ENCODE measurements around the gene CBX1.

The CBX1 gene

GRCh38 chr17:48101012-48101720, at the start of gene CBX1:
Gene CBX1, minus strand, starts transcription at chr17:48101478. Its CDS starts 24,474 bp downstream, at chr17:48077004.
- Histone ChIP-seq H3K9ac (ENCODE audit: low read depth, low read length) (peak within 1 kb of the TSS; percentile 92), H3K9me3 (ENCODE audit: insufficient read depth, low read depth, low read length) (no peaks in the 10 kb centered on the region), H3K27me3 (ENCODE audit: insufficient read depth, low read length) (no peaks in the 10 kb centered on the region; the same call in 1 of the 2 replicates), H3K4me1 (ENCODE audit: insufficient read depth, low read length) (no peaks in the 10 kb centered on the region; the same call in 1 of the 2 replicates), H3K36me3 (ENCODE audit: insufficient read depth, low read depth, low read length) (0 out of 2 replicates have a peak, but pooled peaks cover 5% of the 10 kb centered on the region), H3K4me3 (ENCODE audit: low read length) (peak within 1 kb of the TSS; percentile 78), H3K27ac (ENCODE audit: low read length) (no peak within 1 kb of the TSS)

- H3K4me3 ChIP-seq (ENCODE audit: low read length) = no peak overlapping the region
- no peak overlapping the region for H3K27ac ChIP-seq (ENCODE audit: low read length)
- H3K36me3 ChIP-seq (ENCODE audit: insufficient read depth, low read depth, low read length) = no peaks in the 10 kb centered on the region
- H3K4me1 ChIP-seq (ENCODE audit: insufficient read depth, low read length) = peaks cover 8% of the 10 kb centered on the region
- no peaks in the 10 kb centered on the region for H3K9me3 ChIP-seq (ENCODE audit: insufficient read depth, low read depth, low read length)
- H3K9ac ChIP-seq (ENCODE audit: low read depth, low read length) = no peak overlapping the region
- peaks cover 24% of the 10 kb centered on the region; the same call in 1 of the 2 replicates for H3K27me3 ChIP-seq (ENCODE audit: insufficient read depth, low read length)
These were observed 49.3 kb upstream of the CBX1 start for GRCh38 chr17:48150597-48151001.

GRCh38 chr17:48149787-48150463, 48.6 kb upstream of the CBX1 start:
- peaks cover 24% of the 10 kb centered on the region; the same call in 1 of the 2 replicates for H3K27me3 ChIP-seq (ENCODE audit: insufficient read depth, low read length)

GRCh38 chr17:48148854-48149786, 47.8 kb upstream of the CBX1 start:
- H3K9me3 ChIP-seq (ENCODE audit: insufficient read depth, low read depth, low read length) = no peaks in the 10 kb centered on the region
- peaks cover 8% of the 10 kb centered on the region for H3K4me1 ChIP-seq (ENCODE audit: insufficient read depth, low read length)
- H3K27ac ChIP-seq (ENCODE audit: low read length) = no peak overlapping the region
- no peak overlapping the region for H3K9ac ChIP-seq (ENCODE audit: low read depth, low read length)
- H3K27me3 ChIP-seq (ENCODE audit: insufficient read depth, low read length) = peaks cover 24% of the 10 kb centered on the region; the same call in 1 of the 2 replicates
- H3K4me3 ChIP-seq (ENCODE audit: low read length) = no peak overlapping the region
- no peaks in the 10 kb centered on the region for H3K36me3 ChIP-seq (ENCODE audit: insufficient read depth, low read depth, low read length)

More at GRCh38 chr17:48149787-48150463, 48.6 kb upstream of the CBX1 start:
- Histone ChIP-seq H3K9ac (ENCODE audit: low read depth, low read length) (no peak overlapping the region), H3K4me1 (ENCODE audit: insufficient read depth, low read length) (peaks cover 8% of the 10 kb centered on the region), H3K4me3 (ENCODE audit: low read length) (no peak overlapping the region), H3K9me3 (ENCODE audit: insufficient read depth, low read depth, low read length) (no peaks in the 10 kb centered on the region), H3K36me3 (ENCODE audit: insufficient read depth, low read depth, low read length) (no peaks in the 10 kb centered on the region), H3K27ac (ENCODE audit: low read length) (no peak overlapping the region)

- Histone ChIP-seq H3K27ac (ENCODE audit: low read length) (no peak overlapping the region), H3K9ac (ENCODE audit: low read depth, low read length) (no peak overlapping the region), H3K36me3 (ENCODE audit: insufficient read depth, low read depth, low read length) (no peaks in the 10 kb centered on the region), H3K9me3 (ENCODE audit: insufficient read depth, low read depth, low read length) (no peaks in the 10 kb centered on the region), H3K27me3 (ENCODE audit: insufficient read depth, low read length) (peaks cover 29% of the 10 kb centered on the region), H3K4me1 (ENCODE audit: insufficient read depth, low read length) (peaks cover 8% of the 10 kb centered on the region), H3K4me3 (ENCODE audit: low read length) (no peak overlapping the region)
These were observed 46.9 kb upstream of the CBX1 start for GRCh38 chr17:48148029-48148770.

- peaks cover 8% of the 10 kb centered on the region for H3K4me1 ChIP-seq (ENCODE audit: insufficient read depth, low read length)
- H3K9ac ChIP-seq (ENCODE audit: low read depth, low read length) = no peak overlapping the region
- H3K27me3 ChIP-seq (ENCODE audit: insufficient read depth, low read length) = peaks cover 21% of the 10 kb centered on the region
- no peak overlapping the region for H3K27ac ChIP-seq (ENCODE audit: low read length)
- H3K36me3 ChIP-seq (ENCODE audit: insufficient read depth, low read depth, low read length) = no peaks in the 10 kb centered on the region
- no peak overlapping the region for H3K4me3 ChIP-seq (ENCODE audit: low read length)
- no peaks in the 10 kb centered on the region for H3K9me3 ChIP-seq (ENCODE audit: insufficient read depth, low read depth, low read length)
These were observed 43.9 kb upstream of the CBX1 start for GRCh38 chr17:48144976-48145798.

- Histone ChIP-seq H3K9me3 (ENCODE audit: insufficient read depth, low read depth, low read length) (no peaks in the 10 kb centered on the region), H3K27me3 (ENCODE audit: insufficient read depth, low read length) (peaks cover 11% of the 10 kb centered on the region), H3K4me1 (ENCODE audit: insufficient read depth, low read length) (peaks cover 4% of the 10 kb centered on the region), H3K27ac (ENCODE audit: low read length) (no peak overlapping the region), H3K36me3 (ENCODE audit: insufficient read depth, low read depth, low read length) (no peaks in the 10 kb centered on the region), H3K9ac (ENCODE audit: low read depth, low read length) (no peak overlapping the region), H3K4me3 (ENCODE audit: low read length) (no peak overlapping the region)
These were observed 43.0 kb upstream of the CBX1 start for GRCh38 chr17:48144231-48144630.

GRCh38 chr17:48143629-48144028, 42.4 kb upstream of the CBX1 start:
- Histone ChIP-seq H3K36me3 (ENCODE audit: insufficient read depth, low read depth, low read length) (no peaks in the 10 kb centered on the region), H3K9me3 (ENCODE audit: insufficient read depth, low read depth, low read length) (no peaks in the 10 kb centered on the region), H3K27me3 (ENCODE audit: insufficient read depth, low read length) (peaks cover 5% of the 10 kb centered on the region)

GRCh38 chr17:48139944-48140343, 38.7 kb upstream of the CBX1 start:
- Histone ChIP-seq H3K9me3 (ENCODE audit: insufficient read depth, low read depth, low read length) (no peaks in the 10 kb centered on the region), H3K36me3 (ENCODE audit: insufficient read depth, low read depth, low read length) (no peaks in the 10 kb centered on the region), H3K9ac (ENCODE audit: low read depth, low read length) (no peak overlapping the region), H3K4me3 (ENCODE audit: low read length) (no peak overlapping the region), H3K27me3 (ENCODE audit: insufficient read depth, low read length) (peaks cover 5% of the 10 kb centered on the region), H3K4me1 (ENCODE audit: insufficient read depth, low read length) (no peaks in the 10 kb centered on the region), H3K27ac (ENCODE audit: low read length) (no peak overlapping the region)

More at GRCh38 chr17:48143629-48144028, 42.4 kb upstream of the CBX1 start:
- H3K4me1 ChIP-seq (ENCODE audit: insufficient read depth, low read length) = no peaks in the 10 kb centered on the region
- no peak overlapping the region for H3K27ac ChIP-seq (ENCODE audit: low read length)
- H3K4me3 ChIP-seq (ENCODE audit: low read length) = no peak overlapping the region
- H3K9ac ChIP-seq (ENCODE audit: low read depth, low read length) = no peak overlapping the region

- Histone ChIP-seq H3K9ac (ENCODE audit: low read depth, low read length) (no peak overlapping the region), H3K4me3 (ENCODE audit: low read length) (no peak overlapping the region), H3K36me3 (ENCODE audit: insufficient read depth, low read depth, low read length) (no peaks in the 10 kb centered on the region), H3K27me3 (ENCODE audit: insufficient read depth, low read length) (no peaks in the 10 kb centered on the region), H3K9me3 (ENCODE audit: insufficient read depth, low read depth, low read length) (no peaks in the 10 kb centered on the region), H3K27ac (ENCODE audit: low read length) (no peak overlapping the region), H3K4me1 (ENCODE audit: insufficient read depth, low read length) (no peaks in the 10 kb centered on the region)
These were observed 36.4 kb upstream of the CBX1 start for GRCh38 chr17:48137656-48138055.

Data from iPS-20b (cell line).